ENCODE results near the gene TSHR.

- TF ChIP-seq EZH2 (IDR thresholded peaks at IDR 0.05; ENCODE audit: low read length, unreplicated experiment) (no peak), CTCF (conservative IDR thresholded peaks at IDR 0.05; ENCODE audit: low read depth, low read length) (no peak)
These were observed 193.2 kb downstream of the TSHR start for GRCh38 chr14:81148635-81149034.
